H1 (cell line): ENCODE measurements around the gene RABL2B. TPM values are rescaled to one million over a fixed set of nuclear protein-coding genes. Genes with fewer than 3 reads are reported as not detected.
"Not testable (repeated sequence)": the region's sequence is repeated elsewhere in the genome, so short reads cannot be mapped to it uniquely, and the experiment has no call there.

Source experiments
- CTCF ChIA-PET: fragments of 300-600 bp; sonication (Branson Sonifier 250); formaldehyde crosslinking; loops from one replicate; lab custom pipeline; 2021; ENCODE audit not compliant: partially characterized antibody; lab: Charles Lee
- POLR2A ChIA-PET: fragments of 300-600 bp; sonication (Branson Sonifier 250); formaldehyde crosslinking; loops from one replicate; lab custom pipeline; 2021; ENCODE audit warnings: inconsistent platforms; ENCODE audit not compliant: partially characterized antibody; lab: Charles Lee
- DNase-seq, 2 experiments: peaks; one replicate each; pipeline versions ENCODE4 v3.0.0 to v3.0.0-alpha.2; 2010 to 2022; ENCODE audit warnings: low spot score in 2 of 2, low read depth in 1 of 2, mixed read lengths in 1 of 2
- FAIRE-seq: peaks from 2 replicates; lab custom pipeline; 2011; peaks lifted over from hg19 to GRCh38; lab: Jason Lieb, UNC
- H2AFZ ChIP-seq: 2 replicates; pipeline ENCODE4 v1.8.1; 2012; ENCODE audit warnings: low read length, inconsistent platforms
- H2AK5ac ChIP-seq: 2 replicates; pipeline ENCODE4 v1.6.1; 2013; ENCODE audit warnings: low read depth, low read length
- H2BK120ac ChIP-seq: replicated peaks from 2 replicates; pipeline ENCODE3; 2013; ENCODE audit warnings: low read depth, low read length, inconsistent platforms
- H2BK12ac ChIP-seq: 2 replicates; pipeline ENCODE4 v1.6.1; 2013; ENCODE audit warnings: low read depth, low read length
- H2BK15ac ChIP-seq: 2 replicates; pipeline ENCODE4 v1.6.1; 2013; ENCODE audit warnings: low read length
- H2BK20ac ChIP-seq: 2 replicates; pipeline ENCODE4 v1.6.1; 2013; ENCODE audit warnings: low read length
- H2BK5ac ChIP-seq: 2 replicates; pipeline ENCODE4 v1.6.1; 2013; ENCODE audit warnings: low read depth, low read length
- H3K14ac ChIP-seq: 2 replicates; pipeline ENCODE4 v1.6.1; 2013; ENCODE audit warnings: inconsistent platforms; ENCODE audit not compliant: insufficient read length
- H3K18ac ChIP-seq: 2 replicates; pipeline ENCODE4 v1.6.1; 2013; ENCODE audit warnings: low read length; ENCODE audit errors: extremely low read depth
- H3K23ac ChIP-seq: 2 replicates; pipeline ENCODE4 v1.6.1; 2013; ENCODE audit warnings: inconsistent platforms; ENCODE audit not compliant: insufficient read length
- H3K23me2 ChIP-seq: 2 replicates; pipeline ENCODE4 v1.6.1; 2013; ENCODE audit warnings: low read depth, low read length
- H3K27ac ChIP-seq: 2 replicates; pipeline ENCODE4 v1.6.1; 2011; ENCODE audit warnings: low read depth, low read length, inconsistent platforms
- H3K27me3 ChIP-seq, 4 experiments: replicated peaks in 1 of 4; 1 replicate in 1 of 4; 2 replicates in 3 of 4; pipeline versions ENCODE4 v1.6.1 to v1.8.1; 2011 to 2013; ENCODE audit warnings: low read length in 3 of 4, mild to moderate bottlenecking in 3 of 4, inconsistent platforms in 2 of 4, mixed read lengths in 2 of 4, moderate library complexity in 1 of 4; ENCODE audit not compliant: control insufficient read depth in 3 of 4, insufficient read depth in 3 of 4; ENCODE audit errors: extremely low read depth in 1 of 4
- H3K36me3 ChIP-seq, 4 experiments: 2 replicates each; pipeline versions ENCODE4 v1.6.1 to v1.8.1; 2011 to 2013; ENCODE audit warnings: mild to moderate bottlenecking in 4 of 4, low read length in 3 of 4, moderate library complexity in 2 of 4, control low read depth in 1 of 4, inconsistent platforms in 1 of 4; ENCODE audit not compliant: insufficient read depth in 4 of 4, control insufficient read depth in 2 of 4
- H3K4ac ChIP-seq: replicated peaks from 2 replicates; pipeline ENCODE3; 2013; ENCODE audit warnings: low read length, low read depth, mixed read lengths, inconsistent platforms; ENCODE audit not compliant: insufficient read length
- H3K4me1 ChIP-seq, 4 experiments: replicated peaks in 1 of 4; 1 replicate in 1 of 4; 2 replicates in 3 of 4; pipeline versions ENCODE4 v1.6.1 to v1.8.1; 2011 to 2013; ENCODE audit warnings: low read length in 3 of 4, inconsistent platforms in 2 of 4, mixed read lengths in 1 of 4; ENCODE audit not compliant: insufficient read depth in 4 of 4, control insufficient read depth in 3 of 4
- H3K4me2 ChIP-seq, 2 experiments: 2 replicates each; pipeline versions ENCODE4 v1.6.1 to v1.8.1; 2011 to 2013; ENCODE audit warnings: low read depth in 2 of 2, low read length in 2 of 2, control low read depth in 1 of 2, inconsistent platforms in 1 of 2, mild to moderate bottlenecking in 1 of 2; ENCODE audit not compliant: insufficient read depth in 1 of 2
- H3K4me3 ChIP-seq, 4 experiments: fragments of 200-600, 300-600 bp in 1 of 4; sonication (generic), shearing (Covaris generic), sonication (Bioruptor Twin) in 1 of 4; 2 replicates each; pipeline versions ENCODE4 v1.5.1 to v1.8.1; 2011 to 2016; ENCODE audit warnings: low read length in 4 of 4, low read depth in 3 of 4, control low read depth in 2 of 4, inconsistent platforms in 2 of 4, mild to moderate bottlenecking in 2 of 4, mixed read lengths in 1 of 4, moderate library complexity in 1 of 4; ENCODE audit not compliant: insufficient read depth in 2 of 4; ENCODE audit errors: extremely low read depth in 1 of 4
- H3K56ac ChIP-seq: replicated peaks from 2 replicates; pipeline ENCODE3; 2013; ENCODE audit warnings: low read depth, mild to moderate bottlenecking, mixed read lengths, low read length, inconsistent platforms; ENCODE audit not compliant: insufficient read length
- H3K79me1 ChIP-seq: 2 replicates; pipeline ENCODE4 v1.6.1; 2013; ENCODE audit warnings: low read depth, low read length, control low read depth
- H3K79me2 ChIP-seq, 2 experiments: 2 replicates each; pipeline versions ENCODE4 v1.6.1 to v1.8.1; 2012 to 2013; ENCODE audit warnings: low read length in 2 of 2, mild to moderate bottlenecking in 2 of 2, inconsistent platforms in 1 of 2; ENCODE audit not compliant: insufficient read depth in 2 of 2, control insufficient read depth in 1 of 2
- H3K9ac ChIP-seq, 4 experiments: replicated peaks in 1 of 4; 1 replicate in 1 of 4; 2 replicates in 3 of 4; pipeline versions ENCODE4 v1.6.1 to v1.8.1; 2011 to 2013; ENCODE audit warnings: low read depth in 3 of 4, low read length in 3 of 4, control low read depth in 2 of 4, mild to moderate bottlenecking in 2 of 4, moderate library complexity in 2 of 4, inconsistent platforms in 1 of 4; ENCODE audit errors: extremely low read depth in 1 of 4
- H3K9me3 ChIP-seq, 2 experiments: 2 replicates each; pipeline versions ENCODE4 v1.6.1 to v1.8.1; 2012 to 2013; ENCODE audit warnings: mild to moderate bottlenecking in 2 of 2, moderate library complexity in 2 of 2, control low read depth in 1 of 2, inconsistent platforms in 1 of 2, low read depth in 1 of 2, low read length in 1 of 2, mixed read lengths in 1 of 2; ENCODE audit not compliant: insufficient read depth in 2 of 2
- H4K20me1 ChIP-seq, 2 experiments: replicated peaks in 1 of 2; 2 replicates each; pipeline versions ENCODE3 to v1.8.1; 2011 to 2013; ENCODE audit warnings: inconsistent platforms in 2 of 2, low read length in 2 of 2, mild to moderate bottlenecking in 1 of 2; ENCODE audit not compliant: insufficient read depth in 2 of 2, control insufficient read depth in 1 of 2
- H4K5ac ChIP-seq: 2 replicates; pipeline ENCODE4 v1.6.1; 2013; ENCODE audit warnings: low read length, low read depth, mixed read lengths, inconsistent platforms; ENCODE audit not compliant: insufficient read length
- H4K8ac ChIP-seq: 2 replicates; pipeline ENCODE4 v1.8.0; 2013; ENCODE audit warnings: mild to moderate bottlenecking, moderate library complexity, low read length, inconsistent platforms; ENCODE audit not compliant: insufficient read depth; ENCODE audit errors: extremely low read depth
- H4K91ac ChIP-seq: replicated peaks from 2 replicates; pipeline ENCODE3; 2013; ENCODE audit warnings: low read length, mixed read lengths, inconsistent platforms; ENCODE audit not compliant: insufficient read length
- WGBS, 2 experiments: shearing (Covaris generic) in 1 of 2; methylation state at CpG; one replicate each; pipeline versions ENCODE4 v1.1.6 to v1.1.7; 2013 to 2015; ENCODE audit warnings: low lambda C conversion rate in 2 of 2, mixed read lengths in 2 of 2, inconsistent platforms in 1 of 2, low coverage in 1 of 2, missing lambda C conversion rate in 1 of 2; ENCODE audit not compliant: insufficient replicate concordance in 2 of 2, insufficient coverage in 1 of 2, insufficient read length in 1 of 2; ENCODE audit errors: extremely low coverage in 1 of 2, missing lambda C conversion rate in 1 of 2; 5-methylcytosine and 5-hydroxymethylcytosine counted together
- polyA plus RNA-seq, 7 experiments: library from polyadenylated mRNA; depleted of rRNA in 3 of 7; stranded (reverse) in 5 of 7; unstranded in 2 of 7; fragments of >200 nt in 5 of 7; fragments of 200-250 nt in 2 of 7; gene quantifications; 1 replicate in 5 of 7; 2 replicates in 1 of 7; 4 replicates in 1 of 7; pipeline versions ENCODE4 v1.2.1 to v1.2.3, GENCODE V29; 2011 to 2013; ENCODE audit warnings: missing spikeins in 2 of 7, mixed read lengths in 2 of 7
- total RNA-seq: library from RNA; stranded (reverse); fragmentation: NEBNext Ultra II Directional; extraction: Animal tissue kit (Norgen Biotek cat#: 25700); gene quantifications from 2 replicates; pipeline ENCODE4 v1.2.1, GENCODE V29; 2021

Gene RABL2B
- total and polyA plus RNA-seq, 2 of the 8 experiments (the other 6 are each of a cell fraction or from before 2014, with no cell fraction given), result 16.2 to 26.5 TPM

GRCh38 chr22:50749302-50750074 is 33.9 kb downstream of the RABL2B start:
- H3K36me3 ChIP-seq, H3K23me2 ChIP-seq, H3K79me2 ChIP-seq, H3K4me1 ChIP-seq, H4K91ac ChIP-seq, H2BK12ac ChIP-seq, H3K9me3 ChIP-seq, FAIRE-seq, H3K18ac ChIP-seq, H3K14ac ChIP-seq, H2AFZ ChIP-seq, H3K27ac ChIP-seq, H3K4me2 ChIP-seq, POLR2A ChIA-PET, H4K20me1 ChIP-seq, H3K4me3 ChIP-seq, H3K79me1 ChIP-seq, H2BK20ac ChIP-seq, H2AK5ac ChIP-seq, DNase-seq, H3K56ac ChIP-seq, H4K8ac ChIP-seq, H3K27me3 ChIP-seq, H4K5ac ChIP-seq, H2BK5ac ChIP-seq, H3K4ac ChIP-seq, H3K9ac ChIP-seq, H2BK120ac ChIP-seq, H3K23ac ChIP-seq, H2BK15ac ChIP-seq: not testable (repeated sequence)
- 69% methylated on average over 9 of the region's 9 CpGs; no CpG with 5 or more reads in 1 of the 2 experiments for WGBS, 2 experiments
- CTCF ChIA-PET, result interaction anchor here (0.7 kb wide), 1 partner anchor 17 kb away, joined by 3 read pairs; no protein-coding TSS in a partner anchor

- H2BK15ac ChIP-seq, H3K23me2 ChIP-seq, H4K8ac ChIP-seq, H2BK12ac ChIP-seq, H4K91ac ChIP-seq, H3K4me1 ChIP-seq, H3K23ac ChIP-seq, H3K79me2 ChIP-seq, H2BK20ac ChIP-seq, H4K20me1 ChIP-seq, POLR2A ChIA-PET, H3K9me3 ChIP-seq, H2AFZ ChIP-seq, H3K36me3 ChIP-seq, H3K18ac ChIP-seq, H3K27me3 ChIP-seq, DNase-seq, H3K4me2 ChIP-seq, H2BK5ac ChIP-seq, FAIRE-seq, H3K9ac ChIP-seq, H3K27ac ChIP-seq, H3K4me3 ChIP-seq, H3K4ac ChIP-seq, H3K14ac ChIP-seq, H2AK5ac ChIP-seq, H3K56ac ChIP-seq, H4K5ac ChIP-seq, H2BK120ac ChIP-seq, H3K79me1 ChIP-seq: not testable (repeated sequence)
- CTCF ChIA-PET, result interaction anchor here (0.7 kb wide), 1 partner anchor 16 kb away, joined by 3 read pairs; no protein-coding TSS in a partner anchor
- WGBS, 2 experiments, result 77% methylated on average over 7 of the region's 13 CpGs; no CpG with 5 or more reads in 1 of the 2 experiments
Observed at GRCh38 chr22:50748630-50749029, 34.8 kb downstream of the RABL2B start.
